Lung (tissue), 12 donors: ENCODE measurements around the gene PIP5K1B. TPM values are rescaled to one million over a fixed set of nuclear protein-coding genes. Genes with fewer than 3 reads are reported as not detected.

Experiments used
- ATAC-seq: fragments of 200-7000 bp; cut with Tn5 transposase; one replicate; pipeline ENCODE4 v1.9.1; 2020; ENCODE audit warnings: moderate number of reproducible peaks; ENCODE audit not compliant: insufficient read depth, low FRiP score
- DNase-seq, 3 donors: peaks; one replicate each; pipeline ENCODE4 v3.0.0-alpha.2; 2013 to 2017
- H3K27ac ChIP-seq, 2 donors: one replicate each; pipeline ENCODE4 v1.5.1; 2013; ENCODE audit warnings: mild to moderate bottlenecking in 2 of 2, moderate library complexity in 2 of 2, control low read depth in 1 of 2, inconsistent platforms in 1 of 2, low read depth in 1 of 2, low read length in 1 of 2
- H3K27me3 ChIP-seq, 3 donors: one replicate each; pipeline ENCODE4 v1.5.1; 2013; ENCODE audit warnings: low read length in 2 of 3; ENCODE audit not compliant: control insufficient read depth in 3 of 3, insufficient read depth in 3 of 3
- H3K36me3 ChIP-seq, 4 donors: one replicate each; pipeline ENCODE4 v1.5.1; 2013; ENCODE audit warnings: low read length in 4 of 4, mild to moderate bottlenecking in 1 of 4, moderate library complexity in 1 of 4; ENCODE audit not compliant: control insufficient read depth in 4 of 4, insufficient read depth in 4 of 4
- H3K4me1 ChIP-seq, 5 donors: one replicate each; pipeline ENCODE4 v1.5.1; 2013; ENCODE audit warnings: low read length in 5 of 5, mild to moderate bottlenecking in 2 of 5, moderate library complexity in 1 of 5; ENCODE audit not compliant: control insufficient read depth in 5 of 5, insufficient read depth in 5 of 5
- H3K4me3 ChIP-seq: one replicate; pipeline ENCODE4 v1.5.1; 2013; ENCODE audit warnings: mild to moderate bottlenecking, control low read depth, moderate library complexity
- H3K9ac ChIP-seq, 2 donors: one replicate each; pipeline ENCODE4 v1.5.1; 2013; ENCODE audit warnings: low read length in 2 of 2, control low read depth in 1 of 2; ENCODE audit not compliant: insufficient read depth in 1 of 2
- H3K9me3 ChIP-seq, 4 donors: one replicate each; pipeline ENCODE4 v1.5.1; 2013; ENCODE audit warnings: low read length in 3 of 4, mild to moderate bottlenecking in 1 of 4, moderate library complexity in 1 of 4; ENCODE audit not compliant: control insufficient read depth in 4 of 4, insufficient read depth in 3 of 4
- CTCF ChIP-seq: IDR thresholded peaks from 2 replicates; pipeline ENCODE4 v1.5.1; 2012; ENCODE audit warnings: mild to moderate bottlenecking; ENCODE audit errors: control extremely low read depth, extremely low read depth
- WGBS, 2 donors: extraction: QIAGEN DNeasy Blood & Tissue Kit; methylation state at CpG; one replicate each; pipeline ENCODE4 v1.1.7; 2013; 5-methylcytosine and 5-hydroxymethylcytosine counted together
- polyA plus RNA-seq, 2 donors: library from polyadenylated mRNA; stranded (reverse); fragments of 200-250 nt; gene quantifications; one replicate each; pipeline ENCODE4 v1.2.1, GENCODE V29; 2013
- total RNA-seq, 2 donors: library from RNA; depleted of rRNA in 1 of 2; stranded (reverse); fragments of >200 nt in 1 of 2; gene quantifications; one replicate each; pipeline ENCODE4 v1.2.1, GENCODE V29; 2014 to 2021
- donor health status: control.
- donor health status: control.
- donor health status: Bipolar disorder and iron deficiency.
- donor health status: healthy.
- donor health status: DM: yes; HTN: yes; CAD: no.

Gene PIP5K1B
- total and polyA plus RNA-seq, 4 donors: 6.6 to 28.2 (median 15.6) TPM

- no peak for TF ChIP-seq CTCF
- Histone ChIP-seq H3K27ac (no peak overlapping the region), H3K9ac (no peak overlapping the region), H3K4me1 (peaks cover 0 to 16% (median 0%) of the 10 kb centered on the region in 5 donors), H3K27me3 (no peaks in the 10 kb centered on the region), H3K9me3 (no peaks in the 10 kb centered on the region), H3K4me3 (no peak overlapping the region), H3K36me3 (peaks cover 0 to 1% (median 0%) of the 10 kb centered on the region in 4 donors)
- 86 to 94% methylated on average over 2 of the region's 2 CpGs for whole genome bisulfite sequencing, 2 donors
- no peak for DNase-seq
- no peak for ATAC-seq
These were observed 209.7 kb downstream of the PIP5K1B start for GRCh38 chr9:68914751-68915150.

- Histone ChIP-seq H3K36me3 (no peaks in the 10 kb centered on the region), H3K27ac (no peak overlapping the region), H3K4me1 (peaks cover 0 to 6% (median 0%) of the 10 kb centered on the region in 5 donors), H3K27me3 (no peaks in the 10 kb centered on the region), H3K9ac (no peak overlapping the region), H3K9me3 (no peaks in the 10 kb centered on the region), H3K4me3 (no peak overlapping the region)
- no peak for ATAC-seq
- no peak for DNase-seq
- 23 to 38% methylated on average over 2 of the region's 2 CpGs for WGBS, 2 donors
- TF ChIP-seq CTCF: no peak
These were observed 214.6 kb downstream of the PIP5K1B start for GRCh38 chr9:68919661-68920060.

- Histone ChIP-seq H3K27ac (no peak overlapping the region), H3K27me3 (no peaks in the 10 kb centered on the region), H3K4me1 (peaks cover 0 to 6% (median 0%) of the 10 kb centered on the region in 5 donors), H3K36me3 (no peaks in the 10 kb centered on the region), H3K4me3 (no peak overlapping the region), H3K9me3 (no peaks in the 10 kb centered on the region), H3K9ac (no peak overlapping the region)
- DNase-seq: no peak
- no peak for ATAC-seq
- no peak for TF ChIP-seq CTCF
- 99 to 100% methylated on average over 1 of the region's 1 CpG for WGBS, 2 donors
These were observed 215.9 kb downstream of the PIP5K1B start for GRCh38 chr9:68920921-68921320.

- TF ChIP-seq CTCF: no peak
- H3K27ac ChIP-seq: no peak overlapping the region
- ATAC-seq (no peak), DNase-seq (no peak)
- no peaks in the 10 kb centered on the region for H3K9me3 ChIP-seq
- no peaks in the 10 kb centered on the region for H3K36me3 ChIP-seq
- H3K27me3 ChIP-seq: no peaks in the 10 kb centered on the region
- H3K4me1 ChIP-seq: no peaks in the 10 kb centered on the region
- no peak overlapping the region for H3K4me3 ChIP-seq
- H3K9ac ChIP-seq: no peak overlapping the region
These were observed 218.4 kb downstream of the PIP5K1B start for GRCh38 chr9:68923480-68923879.
